Ectodermal cell (in vitro differentiated cells): ENCODE data around the gene MYOF.
"Not testable (repeated sequence)": the region's sequence is repeated elsewhere in the genome, so short reads cannot be mapped to it uniquely, and the experiment has no call there.

Source experiments
- H3K27ac ChIP-seq: 2 replicates; pipeline ENCODE4 v1.7.0; 2013; ENCODE audit warnings: mild to moderate bottlenecking, low read depth, low read length; ENCODE audit not compliant: insufficient read depth, poor library complexity, severe bottlenecking
- H3K27me3 ChIP-seq: 2 replicates; pipeline ENCODE4 v1.7.0; 2013; ENCODE audit warnings: mild to moderate bottlenecking, low read length; ENCODE audit not compliant: insufficient read depth, control insufficient read depth, poor library complexity, severe bottlenecking
- H3K36me3 ChIP-seq: one replicate; pipeline ENCODE4 v1.7.0; 2013; ENCODE audit warnings: low read length; ENCODE audit not compliant: control insufficient read depth, insufficient read depth
- H3K4me1 ChIP-seq: one replicate; pipeline ENCODE4 v1.7.0; 2013; ENCODE audit warnings: low read length; ENCODE audit not compliant: control insufficient read depth, insufficient read depth
- H3K4me3 ChIP-seq: 2 replicates; pipeline ENCODE4 v1.7.0; 2013; ENCODE audit warnings: low read depth, low read length, control low read depth; ENCODE audit not compliant: insufficient read depth
- H3K9me3 ChIP-seq: 2 replicates; pipeline ENCODE4 v1.7.0; 2013; ENCODE audit warnings: mild to moderate bottlenecking, low read length, moderate library complexity; ENCODE audit not compliant: control insufficient read depth
- WGBS, 2 experiments: methylation state at CpG; one replicate each; pipeline ENCODE4 v1.1.7; 2013; ENCODE audit warnings: missing lambda C conversion rate in 2 of 2; 5-methylcytosine and 5-hydroxymethylcytosine counted together

MYOF gene

DNA sequence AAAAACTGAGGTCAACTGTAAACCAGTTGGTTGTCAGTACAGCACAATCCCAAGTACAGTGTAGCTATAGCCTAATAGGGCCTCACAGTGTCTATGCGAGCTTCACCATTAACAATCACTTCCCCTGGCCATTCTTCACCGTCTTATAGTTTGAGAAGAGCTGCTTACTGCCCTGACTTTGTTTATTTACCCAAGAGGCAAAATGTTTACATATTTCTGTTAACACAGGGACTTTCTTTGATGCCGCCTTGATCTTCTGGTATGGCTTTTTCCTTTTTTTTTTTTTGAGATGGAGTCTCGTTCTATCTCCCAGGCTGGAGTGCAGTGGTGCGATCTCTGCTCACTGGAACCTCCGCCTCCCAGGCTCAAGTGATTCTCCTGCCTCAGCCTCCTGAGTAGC is 3.3 kb downstream of the MYOF start:
- no peak overlapping the region for H3K4me3 ChIP-seq
- 72 to 74% methylated on average over 6 of the region's 6 CpGs for WGBS, 2 experiments

DNA sequence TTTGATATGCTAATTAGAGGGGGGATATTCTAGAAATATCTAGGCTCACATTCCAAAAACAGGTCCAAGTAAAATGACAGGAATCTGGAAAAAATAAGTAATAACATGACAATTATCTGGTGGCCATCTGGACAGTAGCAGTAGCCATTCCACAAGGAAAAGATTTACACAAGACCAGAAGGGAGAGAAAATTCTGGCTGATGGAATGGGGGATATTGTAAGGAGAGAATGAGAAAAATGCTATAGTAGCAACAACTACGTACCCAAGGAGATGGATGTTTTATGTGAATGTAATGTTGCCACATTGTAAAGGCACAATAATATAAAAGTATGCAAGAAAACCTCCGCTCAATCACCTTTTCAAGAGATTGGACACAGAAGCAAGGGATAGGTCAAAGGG is 5.4 kb downstream of the MYOF start:
- Histone ChIP-seq H3K9me3 (no peaks in the 10 kb centered on the region), H3K4me3 (no peak overlapping the region), H3K27me3 (peaks cover 7% of the 10 kb centered on the region), H3K4me1 (no peaks in the 10 kb centered on the region), H3K36me3 (no peaks in the 10 kb centered on the region), H3K27ac (no peak overlapping the region)
- 93 to 96% methylated on average over 2 of the region's 2 CpGs for WGBS, 2 experiments

More for the DNA sequence above, 3.3 kb downstream of the MYOF start:
- H3K9me3 ChIP-seq = no peaks in the 10 kb centered on the region
- H3K27me3 ChIP-seq = peaks cover 11% of the 10 kb centered on the region
- H3K36me3 ChIP-seq = no peaks in the 10 kb centered on the region
- H3K4me1 ChIP-seq = no peaks in the 10 kb centered on the region
- no peak overlapping the region for H3K27ac ChIP-seq

DNA sequence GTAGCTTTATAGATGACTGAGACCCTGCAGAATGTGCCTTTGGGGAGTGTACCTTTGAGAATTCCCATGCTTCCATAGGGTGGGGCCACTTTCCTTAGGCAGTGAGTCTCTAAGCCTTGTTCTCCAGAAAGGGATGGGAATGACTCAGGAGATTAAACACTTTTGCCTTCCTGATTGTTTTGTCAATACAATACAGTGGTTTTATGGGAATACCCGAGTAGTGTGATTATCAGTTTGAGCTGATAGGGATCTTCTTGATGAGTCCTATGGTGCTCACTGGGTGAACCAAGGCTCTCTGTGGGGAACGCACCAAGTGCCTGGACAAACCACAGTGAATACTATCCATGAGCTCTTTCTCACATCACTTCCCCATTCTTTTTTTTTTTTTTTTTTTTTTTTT is 6.3 kb downstream of the MYOF start:
- Histone ChIP-seq H3K27ac (no peak overlapping the region), H3K9me3 (no peaks in the 10 kb centered on the region), H3K4me3 (no peak overlapping the region), H3K36me3 (no peaks in the 10 kb centered on the region), H3K4me1 (no peaks in the 10 kb centered on the region), H3K27me3 (no peaks in the 10 kb centered on the region)
- 61 to 100% methylated on average over 1 to 2 of the region's 2 CpGs for WGBS, 2 experiments

DNA sequence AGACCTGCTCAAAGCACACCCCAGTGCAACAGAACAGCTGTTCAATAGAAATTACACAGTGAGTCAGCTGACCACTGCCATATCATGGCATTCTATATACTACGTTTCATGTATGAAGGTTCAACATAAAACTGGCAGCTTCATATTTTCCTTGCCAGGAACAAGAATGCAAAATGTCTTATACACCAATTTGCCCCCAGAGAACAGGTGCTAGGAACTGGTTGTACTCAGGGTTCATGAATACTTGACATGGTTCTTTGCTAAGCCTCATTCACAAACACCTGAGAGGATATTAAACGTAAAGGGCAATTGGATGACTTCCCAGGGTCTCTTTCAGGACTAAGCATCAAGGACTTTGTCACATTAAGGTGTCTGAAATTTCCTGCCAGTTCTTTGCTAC is 6.9 kb downstream of the MYOF start:
- WGBS, 2 experiments = 96 to 97% methylated on average over 2 of the region's 2 CpGs
- no peak overlapping the region for H3K27ac ChIP-seq

DNA sequence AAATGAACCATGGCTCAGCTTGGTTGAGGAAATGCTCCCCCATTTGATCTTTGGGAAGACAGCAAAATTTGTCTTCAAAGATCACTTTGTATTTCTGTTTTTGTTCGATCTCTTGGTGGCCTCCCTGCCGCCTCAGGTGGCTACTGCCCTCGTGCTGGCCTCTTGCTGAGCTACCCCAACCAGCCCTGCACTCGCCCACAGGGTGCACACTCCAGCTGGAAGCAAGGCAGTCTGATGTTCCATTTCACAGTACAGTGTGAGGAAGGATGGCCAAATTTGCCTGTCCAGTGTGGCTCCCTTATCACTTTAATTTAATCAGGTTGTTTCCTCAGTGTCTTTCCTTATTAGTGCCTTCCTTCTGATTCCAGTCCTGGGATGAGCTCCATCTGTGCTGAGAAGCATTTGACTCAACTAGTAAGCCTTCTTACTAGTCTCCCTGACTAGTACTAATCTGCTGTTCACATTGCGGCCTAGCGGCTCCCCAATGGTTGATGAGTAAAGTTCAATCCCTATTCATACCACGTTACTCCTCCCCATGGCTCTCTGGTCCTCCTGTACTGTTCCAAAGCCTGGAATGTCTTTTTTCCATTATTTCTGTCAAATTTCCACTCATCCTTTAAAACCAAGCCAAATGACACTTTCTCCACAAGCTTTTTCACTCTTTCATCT is 8.2 kb downstream of the MYOF start:
- H3K36me3 ChIP-seq = no peaks in the 10 kb centered on the region
- no peaks in the 10 kb centered on the region for H3K9me3 ChIP-seq
- H3K27ac ChIP-seq = no peak overlapping the region
- 76 to 78% methylated on average over 7 of the region's 7 CpGs for WGBS, 2 experiments
- no peaks in the 10 kb centered on the region for H3K27me3 ChIP-seq
- no peak overlapping the region for H3K4me3 ChIP-seq
- H3K4me1 ChIP-seq = no peaks in the 10 kb centered on the region

More for the DNA sequence above, 6.9 kb downstream of the MYOF start:
- Histone ChIP-seq H3K4me1 (no peaks in the 10 kb centered on the region), H3K9me3 (no peaks in the 10 kb centered on the region), H3K27me3 (no peaks in the 10 kb centered on the region), H3K36me3 (no peaks in the 10 kb centered on the region), H3K4me3 (no peak overlapping the region)

DNA sequence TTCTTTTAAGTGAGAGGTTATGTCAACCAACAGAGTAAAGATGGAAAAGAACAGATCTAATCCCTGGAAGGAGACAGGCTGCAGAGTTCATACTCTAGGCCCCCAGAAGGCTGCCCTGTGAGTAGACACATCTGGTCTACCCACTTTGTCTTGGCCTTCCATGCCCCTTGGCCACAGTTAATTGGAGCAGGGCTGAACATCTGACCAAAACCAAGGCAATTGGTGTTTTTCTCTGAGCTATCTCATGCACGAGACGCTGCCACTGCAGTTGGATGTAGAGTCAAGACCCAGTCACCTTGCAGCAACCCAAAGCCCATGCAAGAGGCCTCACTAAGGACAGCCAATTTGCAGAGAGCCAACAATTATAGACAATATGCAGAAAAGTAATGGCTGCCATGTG is 9.0 kb downstream of the MYOF start:
- Histone ChIP-seq H3K36me3 (no peaks in the 10 kb centered on the region), H3K27me3 (no peaks in the 10 kb centered on the region), H3K9me3 (no peaks in the 10 kb centered on the region), H3K4me1 (no peaks in the 10 kb centered on the region), H3K4me3 (no peak overlapping the region), H3K27ac (no peak overlapping the region)
- WGBS, 2 experiments = 89 to 94% methylated on average over 2 of the region's 2 CpGs

DNA sequence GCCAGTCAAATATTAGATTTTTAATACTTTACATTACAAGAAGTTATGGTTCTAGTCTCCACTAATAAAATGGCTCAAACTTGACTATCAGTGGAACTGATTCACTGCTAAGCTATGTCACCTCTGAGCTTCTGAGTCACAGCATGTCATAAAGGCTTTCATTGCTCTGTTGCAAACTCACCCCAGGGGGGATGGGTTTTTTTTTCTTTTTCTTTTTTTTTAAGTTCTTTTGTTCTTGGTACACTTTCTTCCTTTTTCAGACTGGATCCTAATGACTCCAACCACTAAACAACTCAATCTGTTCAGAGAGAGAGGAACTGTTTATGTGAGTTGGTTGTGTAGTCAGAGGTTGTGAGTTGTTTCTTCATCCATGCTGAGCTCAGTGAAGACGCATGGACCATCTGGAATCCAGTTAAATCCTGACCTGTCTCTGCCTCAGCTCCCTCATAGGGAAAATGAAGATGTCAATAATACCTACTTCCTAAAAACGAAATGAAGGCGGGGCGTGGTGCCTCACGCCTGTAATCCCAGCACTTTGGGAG is 11.0 kb downstream of the MYOF start:
- Histone ChIP-seq H3K9me3 (no peaks in the 10 kb centered on the region), H3K27ac (no peak overlapping the region), H3K4me3 (no peak overlapping the region), H3K4me1 (no peaks in the 10 kb centered on the region), H3K36me3 (no peaks in the 10 kb centered on the region), H3K27me3 (no peaks in the 10 kb centered on the region)
- WGBS, 2 experiments = 72 to 83% methylated on average over 5 of the region's 5 CpGs

DNA sequence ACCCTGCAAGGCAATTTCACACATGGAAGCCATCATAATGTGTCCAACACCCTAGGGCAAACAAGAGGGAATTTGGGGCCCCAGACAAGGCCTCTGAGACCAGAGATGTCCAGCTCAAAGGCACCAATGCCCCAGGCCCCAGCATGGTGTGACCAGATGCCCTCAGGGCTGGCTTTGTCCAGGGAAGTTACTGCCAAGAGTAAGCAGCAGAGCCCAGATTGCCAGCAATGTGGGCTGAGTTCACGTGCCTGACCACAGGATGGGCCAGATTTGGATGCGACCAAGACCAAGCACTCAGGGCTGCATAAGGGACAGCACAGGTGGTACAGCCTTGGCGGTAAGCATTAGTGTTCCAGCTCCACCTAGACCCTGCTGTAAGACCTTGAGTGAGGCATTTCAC is 12.7 kb downstream of the MYOF start:
- H3K27ac ChIP-seq = no peak overlapping the region
- no peaks in the 10 kb centered on the region for H3K9me3 ChIP-seq
- no peaks in the 10 kb centered on the region for H3K27me3 ChIP-seq
- no peaks in the 10 kb centered on the region for H3K36me3 ChIP-seq
- no peak overlapping the region for H3K4me3 ChIP-seq
- 96 to 97% methylated on average over 3 of the region's 3 CpGs for WGBS, 2 experiments
- no peaks in the 10 kb centered on the region for H3K4me1 ChIP-seq

DNA sequence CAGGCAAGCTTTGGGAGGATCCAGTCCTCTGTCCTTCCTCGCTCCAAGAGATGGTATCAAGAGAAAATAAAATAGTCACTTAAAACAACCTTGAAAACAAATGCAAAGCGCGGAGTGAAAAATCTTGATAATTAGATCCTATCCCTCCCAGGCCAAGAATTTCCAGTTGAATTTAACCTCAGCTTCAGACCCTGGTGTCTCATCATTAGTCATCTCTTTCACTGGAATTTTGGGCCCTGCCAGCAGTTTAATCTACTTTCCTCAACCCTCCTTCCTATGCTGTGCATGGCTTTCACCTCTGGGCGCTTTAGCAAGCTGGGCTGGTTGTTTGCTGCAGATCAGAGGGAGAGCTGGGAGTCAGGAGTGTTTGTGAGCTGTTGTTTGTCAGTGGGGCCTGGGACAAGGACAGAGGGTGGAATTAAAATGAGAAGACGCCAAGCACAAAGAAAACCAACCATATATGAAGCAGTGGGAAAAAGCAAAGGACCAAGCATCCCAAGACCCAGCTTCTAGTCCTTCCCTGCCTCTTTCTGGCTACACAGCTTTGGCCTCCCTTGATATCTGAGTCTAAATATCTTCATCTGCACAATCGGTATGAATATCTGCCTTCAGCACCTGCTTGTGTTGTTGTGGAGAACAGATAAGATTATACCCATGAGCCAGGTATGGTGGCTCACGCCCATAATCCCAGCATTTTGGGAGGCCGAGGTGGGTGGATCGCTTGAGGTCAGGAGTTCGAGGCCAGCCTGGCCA is 13.5 kb downstream of the MYOF start:
- Histone ChIP-seq H3K27me3 (no peaks in the 10 kb centered on the region), H3K4me1 (no peaks in the 10 kb centered on the region), H3K9me3 (no peaks in the 10 kb centered on the region), H3K36me3 (no peaks in the 10 kb centered on the region), H3K27ac (peak overlapping the region; percentile 40), H3K4me3 (no peak overlapping the region)
- WGBS, 2 experiments = 88 to 89% methylated on average over 10 of the region's 10 CpGs

DNA sequence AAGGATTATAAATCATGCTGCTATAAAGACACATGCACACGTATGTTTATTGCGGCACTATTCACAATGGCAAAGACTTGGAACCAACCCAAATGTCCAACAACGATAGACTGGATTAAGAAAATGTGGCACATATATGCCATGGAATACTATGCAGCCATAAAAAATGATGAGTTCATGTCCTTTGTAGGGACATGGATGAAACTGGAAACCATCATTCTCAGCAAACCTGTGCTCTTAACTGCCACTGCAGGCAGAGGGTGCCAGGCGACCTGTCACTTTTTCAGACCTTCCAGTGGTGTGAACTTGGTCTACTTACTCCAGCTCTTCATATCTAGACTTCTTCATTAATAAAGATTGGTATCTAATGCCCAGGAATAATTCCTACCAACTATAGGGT is 14.5 kb downstream of the MYOF start:
- H3K27ac ChIP-seq, H3K4me3 ChIP-seq, H3K27me3 ChIP-seq, H3K4me1 ChIP-seq, H3K36me3 ChIP-seq, H3K9me3 ChIP-seq: not testable (repeated sequence)
- 87 to 88% methylated on average over 1 to 2 of the region's 4 CpGs for WGBS, 2 experiments
